HepG2 (cell line): ENCODE measurements around the gene SAMD4A. TPM values are rescaled to one million over a fixed set of nuclear protein-coding genes. Genes with fewer than 3 reads are reported as not detected.

Experiments used
- ATAC-seq: fragments of 200-7000 bp; cut with Tn5 transposase; 3 replicates; pipeline ENCODE4 v1.9.1; 2020; ENCODE audit warnings: mild to moderate bottlenecking, moderate library complexity
- BruUV-seq: library from RNA; stranded (reverse); fragments of 400-500 nt; replicated peaks from 2 replicates; lab custom pipeline; 2021; lab: Mats Ljungman, UMichigan
- CTCF ChIA-PET: fragments of 300-600 bp; formaldehyde crosslinking; extraction: SDS; loops from one replicate; lab custom pipeline; 2021; ENCODE audit warnings: low total read pairs, inconsistent platforms, low intra/inter-chr PET ratio; lab: Yijun Ruan, JAX
- POLR2A ChIA-PET: fragments of 350-600 bp; sonication (Branson Sonifier 250); formaldehyde crosslinking; loops from one replicate; lab custom pipeline; 2020; ENCODE audit warnings: antibody characterized with exemption, inconsistent platforms; lab: Yijun Ruan, JAX
- DNase-seq: peaks from one replicate; pipeline ENCODE4 v3.0.0-alpha.2; 2015; ENCODE audit warnings: low spot score
- FAIRE-seq: peaks from 3 replicates; lab custom pipeline; 2011; peaks lifted over from hg19 to GRCh38; lab: Jason Lieb, UNC
- H2AFZ ChIP-seq: one replicate; pipeline ENCODE4 v1.6.1; 2011; ENCODE audit warnings: low read length, inconsistent platforms
- H3K27ac ChIP-seq: fragments of 300-600 bp; 3 replicates; pipeline ENCODE4 v1.8.0; 2011; ENCODE audit warnings: mixed run types, mild to moderate bottlenecking, mixed read lengths, low read length, inconsistent platforms; ENCODE audit not compliant: insufficient read depth; ENCODE audit errors: extremely low read length
- H3K27me3 ChIP-seq, 2 experiments: fragments of 200-600 bp in 1 of 2; 2 replicates in 1 of 2; 3 replicates in 1 of 2; pipeline versions ENCODE4 v1.6.0 to v1.8.0; 2011; ENCODE audit warnings: low read length in 2 of 2, mild to moderate bottlenecking in 2 of 2, moderate library complexity in 2 of 2, inconsistent platforms in 1 of 2; ENCODE audit not compliant: insufficient read depth in 2 of 2, control insufficient read depth in 1 of 2
- H3K36me3 ChIP-seq, 2 experiments: fragments of 200-600 bp in 1 of 2; replicated peaks in 1 of 2; 2 replicates in 1 of 2; 3 replicates in 1 of 2; pipeline versions ENCODE4 v1.5.1 to v1.8.0; 2011; ENCODE audit warnings: low read length in 2 of 2, inconsistent platforms in 1 of 2; ENCODE audit not compliant: insufficient read depth in 2 of 2, control insufficient read depth in 1 of 2
- H3K4me1 ChIP-seq: 2 replicates; pipeline ENCODE4 v1.5.1; 2012; ENCODE audit warnings: low read length, inconsistent platforms; ENCODE audit not compliant: insufficient read depth
- H3K4me2 ChIP-seq: 2 replicates; pipeline ENCODE4 v1.6.0; 2011; ENCODE audit warnings: low read depth, low read length, inconsistent platforms
- H3K4me3 ChIP-seq, 3 experiments: fragments of 200-600 bp in 1 of 3; sonication (generic), shearing (Covaris generic) in 1 of 3; replicated peaks in 1 of 3; 2 replicates each; pipeline ENCODE4 v1.5.1; 2011 to 2016; ENCODE audit warnings: low read length in 3 of 3, inconsistent platforms in 2 of 3, low read depth in 2 of 3, mild to moderate bottlenecking in 2 of 3, control low read depth in 1 of 3, mixed read lengths in 1 of 3; ENCODE audit not compliant: insufficient read depth in 1 of 3
- H3K79me2 ChIP-seq: one replicate; pipeline ENCODE4 v1.6.1; 2011; ENCODE audit warnings: low read length, inconsistent platforms; ENCODE audit not compliant: insufficient read depth
- H3K9ac ChIP-seq: 2 replicates; pipeline ENCODE4 v1.6.0; 2011; ENCODE audit warnings: mild to moderate bottlenecking, low read depth, low read length, inconsistent platforms; ENCODE audit not compliant: insufficient read depth
- H3K9me3 ChIP-seq: 2 replicates; pipeline ENCODE4 v1.5.1; 2012; ENCODE audit warnings: mild to moderate bottlenecking, low read length
- H4K20me1 ChIP-seq: 2 replicates; pipeline ENCODE4 v1.6.0; 2011; ENCODE audit warnings: inconsistent platforms, mild to moderate bottlenecking, low read length, moderate library complexity; ENCODE audit not compliant: insufficient read depth
- ARNT2 ChIP-seq: sonication (generic); formaldehyde crosslinking; IDR thresholded peaks from 2 replicates; pipeline ENCODE4 v1.8.0; 2022; ENCODE audit warnings: mild to moderate bottlenecking, low read depth, missing genetic modification reagents, moderate library complexity
- HDAC6 ChIP-seq: fragments of 200-600 bp; sonication (generic); IDR thresholded peaks from 2 replicates; pipeline ENCODE4 v1.7.0; 2017; ENCODE audit warnings: mild to moderate bottlenecking, antibody characterized with exemption, low read length, low read depth
- SALL2 ChIP-seq: sonication (generic); formaldehyde crosslinking; IDR thresholded peaks from 2 replicates; pipeline ENCODE4 v1.8.1; 2023; ENCODE audit warnings: mild to moderate bottlenecking, missing genetic modification reagents, inconsistent platforms
- TEAD2 ChIP-seq: sonication (generic); formaldehyde crosslinking; IDR thresholded peaks from 2 replicates; pipeline ENCODE4 v1.9.0; 2021; ENCODE audit warnings: missing genetic modification reagents
- ZNF547 ChIP-seq: sonication (generic); formaldehyde crosslinking; IDR thresholded peaks from 2 replicates; pipeline ENCODE4 v1.5.1; 2020; ENCODE audit warnings: mild to moderate bottlenecking, missing genetic modification reagents
- ZNF577 ChIP-seq: sonication (generic); formaldehyde crosslinking; IDR thresholded peaks from 2 replicates; pipeline ENCODE4 v1.4.0; 2020; ENCODE audit warnings: mild to moderate bottlenecking, low read depth, missing genetic modification reagents, borderline replicate concordance
- WGBS: methylation state at CpG from one replicate; pipeline ENCODE4 v1.1.6; 2017; ENCODE audit warnings: low lambda C conversion rate; 5-methylcytosine and 5-hydroxymethylcytosine counted together
- in situ Hi-C: cut with HindIII; loops from 2 replicates; pipeline ENCODE4 v1.10.0; 2017; ENCODE audit warnings: low pct_unique_long_range_greater_than_20kb; ENCODE audit not compliant: extremely low pct_ligation_motif_present
- intact Hi-C: fragments of 100-400 bp; cut with micrococcal nuclease; formaldehyde crosslinking; loops from one replicate; pipeline ENCODE4 v1.10.0; 2022; ENCODE audit not compliant: unreplicated experiment
- polyA plus RNA-seq, 8 experiments: library from polyadenylated mRNA; depleted of rRNA in 3 of 8; stranded (reverse) in 7 of 8; unstranded in 1 of 8; fragments of >200 nt; fragmentation: Illumina TruSeq in 4 of 8; extraction: Trizol in 4 of 8; gene quantifications; 2 replicates each; pipeline versions ENCODE4 v1.2.1 to v1.2.3, GENCODE V29; 2011 to 2016; ENCODE audit warnings: low read depth in 4 of 8, missing spikeins in 1 of 8, mixed read lengths in 1 of 8; ENCODE audit not compliant: insufficient read depth in 1 of 8
- total RNA-seq, 5 experiments: library from RNA; depleted of rRNA; stranded (reverse); fragments of >200 nt; fragmentation: Illumina TruSeq; extraction: Trizol; gene quantifications; 2 replicates each; pipeline ENCODE4 v1.2.3, GENCODE V29; 2016; ENCODE audit warnings: low read depth in 1 of 5
- TF ChIP-seq, protein P1 (sequence below): sonication (generic); formaldehyde crosslinking; IDR thresholded peaks from 2 replicates; pipeline ENCODE4 v1.4.0; 2020; ENCODE audit warnings: mild to moderate bottlenecking, missing genetic modification reagents
- TF ChIP-seq, protein P2 (sequence below): sonication (generic); formaldehyde crosslinking; IDR thresholded peaks from 2 replicates; pipeline ENCODE4 v1.4.0; 2020; ENCODE audit warnings: missing genetic modification reagents
- TF ChIP-seq, protein P3 (sequence below): sonication (generic); formaldehyde crosslinking; IDR thresholded peaks from 2 replicates; pipeline ENCODE4 v1.9.0; 2021; ENCODE audit warnings: missing genetic modification reagents, borderline replicate concordance

SAMD4A gene
- total and polyA plus RNA-seq, 2 of the 13 experiments (the other 11 are each of a cell fraction or from before 2014, with no cell fraction given) = 11.8 to 13.0 TPM

DNA sequence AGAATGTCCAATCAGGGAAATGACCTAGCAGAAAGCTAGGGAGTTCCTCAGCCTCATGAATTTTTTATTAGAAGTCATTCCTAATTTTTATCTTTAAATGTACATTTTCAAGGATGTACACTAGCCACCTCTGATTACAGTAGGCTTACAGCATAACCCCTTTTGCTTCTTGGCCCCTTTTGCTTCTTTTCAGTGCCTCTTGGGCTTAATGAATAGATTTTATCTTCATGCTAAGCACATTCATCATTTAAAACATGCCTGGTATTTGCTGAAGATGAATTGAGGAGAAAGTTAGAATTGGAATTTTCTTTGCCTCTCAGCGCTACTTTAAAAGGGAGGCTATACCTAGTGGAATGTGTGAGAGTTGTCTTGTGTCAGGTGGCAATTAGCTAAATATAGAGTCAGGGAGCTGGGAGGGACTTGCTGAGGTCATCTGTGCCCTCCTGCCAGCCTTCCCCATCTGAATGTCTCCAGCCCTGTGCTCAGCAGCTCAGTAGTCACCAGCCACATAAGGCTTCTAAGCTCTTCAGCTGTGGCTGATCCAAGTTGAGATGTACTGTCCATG lies 132.1 kb downstream of the SAMD4A start:
- Histone ChIP-seq H3K27me3 (no peaks in the 10 kb centered on the region), H3K4me1 (peaks cover 29% of the 10 kb centered on the region), H2AFZ (no peak overlapping the region), H3K9me3 (no peaks in the 10 kb centered on the region), H3K36me3 (peaks cover 11 to 19% of the 10 kb centered on the region in 2 experiments), H4K20me1 (peaks cover 7% of the 10 kb centered on the region), H3K4me2 (no peak overlapping the region), H3K9ac (no peak overlapping the region), H3K4me3 (no peak overlapping the region), H3K79me2 (peaks cover 6% of the 10 kb centered on the region), H3K27ac (no peak overlapping the region)
- in situ Hi-C loops (no loop called here), intact Hi-C loops (no loop called here)
- no peak for FAIRE-seq
- POLR2A ChIA-PET = no interaction called here
- BruUV-seq = no TSS peak
- DNase-seq = no peak
- no peak for ATAC-seq
- WGBS = 92% methylated on average over 1 of the region's 1 CpG
- CTCF ChIA-PET = no interaction called here
- TF ChIP-seq TEAD2 (CRISPR knock-in tag) = no peak
- no peak for TF ChIP-seq SALL2 (CRISPR knock-in tag)
- no peak for TF ChIP-seq HDAC6
- TF ChIP-seq, protein P1, sequence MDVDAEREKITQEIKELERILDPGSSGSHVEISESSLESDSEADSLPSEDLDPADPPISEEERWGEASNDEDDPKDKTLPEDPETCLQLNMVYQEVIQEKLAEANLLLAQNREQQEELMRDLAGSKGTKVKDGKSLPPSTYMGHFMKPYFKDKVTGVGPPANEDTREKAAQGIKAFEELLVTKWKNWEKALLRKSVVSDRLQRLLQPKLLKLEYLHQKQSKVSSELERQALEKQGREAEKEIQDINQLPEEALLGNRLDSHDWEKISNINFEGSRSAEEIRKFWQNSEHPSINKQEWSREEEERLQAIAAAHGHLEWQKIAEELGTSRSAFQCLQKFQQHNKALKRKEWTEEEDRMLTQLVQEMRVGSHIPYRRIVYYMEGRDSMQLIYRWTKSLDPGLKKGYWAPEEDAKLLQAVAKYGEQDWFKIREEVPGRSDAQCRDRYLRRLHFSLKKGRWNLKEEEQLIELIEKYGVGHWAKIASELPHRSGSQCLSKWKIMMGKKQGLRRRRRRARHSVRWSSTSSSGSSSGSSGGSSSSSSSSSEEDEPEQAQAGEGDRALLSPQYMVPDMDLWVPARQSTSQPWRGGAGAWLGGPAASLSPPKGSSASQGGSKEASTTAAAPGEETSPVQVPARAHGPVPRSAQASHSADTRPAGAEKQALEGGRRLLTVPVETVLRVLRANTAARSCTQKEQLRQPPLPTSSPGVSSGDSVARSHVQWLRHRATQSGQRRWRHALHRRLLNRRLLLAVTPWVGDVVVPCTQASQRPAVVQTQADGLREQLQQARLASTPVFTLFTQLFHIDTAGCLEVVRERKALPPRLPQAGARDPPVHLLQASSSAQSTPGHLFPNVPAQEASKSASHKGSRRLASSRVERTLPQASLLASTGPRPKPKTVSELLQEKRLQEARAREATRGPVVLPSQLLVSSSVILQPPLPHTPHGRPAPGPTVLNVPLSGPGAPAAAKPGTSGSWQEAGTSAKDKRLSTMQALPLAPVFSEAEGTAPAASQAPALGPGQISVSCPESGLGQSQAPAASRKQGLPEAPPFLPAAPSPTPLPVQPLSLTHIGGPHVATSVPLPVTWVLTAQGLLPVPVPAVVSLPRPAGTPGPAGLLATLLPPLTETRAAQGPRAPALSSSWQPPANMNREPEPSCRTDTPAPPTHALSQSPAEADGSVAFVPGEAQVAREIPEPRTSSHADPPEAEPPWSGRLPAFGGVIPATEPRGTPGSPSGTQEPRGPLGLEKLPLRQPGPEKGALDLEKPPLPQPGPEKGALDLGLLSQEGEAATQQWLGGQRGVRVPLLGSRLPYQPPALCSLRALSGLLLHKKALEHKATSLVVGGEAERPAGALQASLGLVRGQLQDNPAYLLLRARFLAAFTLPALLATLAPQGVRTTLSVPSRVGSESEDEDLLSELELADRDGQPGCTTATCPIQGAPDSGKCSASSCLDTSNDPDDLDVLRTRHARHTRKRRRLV (CRISPR knock-in tag) = no peak
- TF ChIP-seq, protein P2, sequence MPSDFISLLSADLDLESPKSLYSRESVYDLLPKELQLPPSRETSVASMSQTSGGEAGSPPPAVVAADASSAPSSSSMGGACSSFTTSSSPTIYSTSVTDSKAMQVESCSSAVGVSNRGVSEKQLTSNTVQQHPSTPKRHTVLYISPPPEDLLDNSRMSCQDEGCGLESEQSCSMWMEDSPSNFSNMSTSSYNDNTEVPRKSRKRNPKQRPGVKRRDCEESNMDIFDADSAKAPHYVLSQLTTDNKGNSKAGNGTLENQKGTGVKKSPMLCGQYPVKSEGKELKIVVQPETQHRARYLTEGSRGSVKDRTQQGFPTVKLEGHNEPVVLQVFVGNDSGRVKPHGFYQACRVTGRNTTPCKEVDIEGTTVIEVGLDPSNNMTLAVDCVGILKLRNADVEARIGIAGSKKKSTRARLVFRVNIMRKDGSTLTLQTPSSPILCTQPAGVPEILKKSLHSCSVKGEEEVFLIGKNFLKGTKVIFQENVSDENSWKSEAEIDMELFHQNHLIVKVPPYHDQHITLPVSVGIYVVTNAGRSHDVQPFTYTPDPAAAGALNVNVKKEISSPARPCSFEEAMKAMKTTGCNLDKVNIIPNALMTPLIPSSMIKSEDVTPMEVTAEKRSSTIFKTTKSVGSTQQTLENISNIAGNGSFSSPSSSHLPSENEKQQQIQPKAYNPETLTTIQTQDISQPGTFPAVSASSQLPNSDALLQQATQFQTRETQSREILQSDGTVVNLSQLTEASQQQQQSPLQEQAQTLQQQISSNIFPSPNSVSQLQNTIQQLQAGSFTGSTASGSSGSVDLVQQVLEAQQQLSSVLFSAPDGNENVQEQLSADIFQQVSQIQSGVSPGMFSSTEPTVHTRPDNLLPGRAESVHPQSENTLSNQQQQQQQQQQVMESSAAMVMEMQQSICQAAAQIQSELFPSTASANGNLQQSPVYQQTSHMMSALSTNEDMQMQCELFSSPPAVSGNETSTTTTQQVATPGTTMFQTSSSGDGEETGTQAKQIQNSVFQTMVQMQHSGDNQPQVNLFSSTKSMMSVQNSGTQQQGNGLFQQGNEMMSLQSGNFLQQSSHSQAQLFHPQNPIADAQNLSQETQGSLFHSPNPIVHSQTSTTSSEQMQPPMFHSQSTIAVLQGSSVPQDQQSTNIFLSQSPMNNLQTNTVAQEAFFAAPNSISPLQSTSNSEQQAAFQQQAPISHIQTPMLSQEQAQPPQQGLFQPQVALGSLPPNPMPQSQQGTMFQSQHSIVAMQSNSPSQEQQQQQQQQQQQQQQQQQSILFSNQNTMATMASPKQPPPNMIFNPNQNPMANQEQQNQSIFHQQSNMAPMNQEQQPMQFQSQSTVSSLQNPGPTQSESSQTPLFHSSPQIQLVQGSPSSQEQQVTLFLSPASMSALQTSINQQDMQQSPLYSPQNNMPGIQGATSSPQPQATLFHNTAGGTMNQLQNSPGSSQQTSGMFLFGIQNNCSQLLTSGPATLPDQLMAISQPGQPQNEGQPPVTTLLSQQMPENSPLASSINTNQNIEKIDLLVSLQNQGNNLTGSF (CRISPR knock-in tag) = no peak
- TF ChIP-seq ZNF547 (CRISPR knock-in tag) = no peak
- no peak for TF ChIP-seq ZNF577 (CRISPR knock-in tag)
- TF ChIP-seq, protein P3, sequence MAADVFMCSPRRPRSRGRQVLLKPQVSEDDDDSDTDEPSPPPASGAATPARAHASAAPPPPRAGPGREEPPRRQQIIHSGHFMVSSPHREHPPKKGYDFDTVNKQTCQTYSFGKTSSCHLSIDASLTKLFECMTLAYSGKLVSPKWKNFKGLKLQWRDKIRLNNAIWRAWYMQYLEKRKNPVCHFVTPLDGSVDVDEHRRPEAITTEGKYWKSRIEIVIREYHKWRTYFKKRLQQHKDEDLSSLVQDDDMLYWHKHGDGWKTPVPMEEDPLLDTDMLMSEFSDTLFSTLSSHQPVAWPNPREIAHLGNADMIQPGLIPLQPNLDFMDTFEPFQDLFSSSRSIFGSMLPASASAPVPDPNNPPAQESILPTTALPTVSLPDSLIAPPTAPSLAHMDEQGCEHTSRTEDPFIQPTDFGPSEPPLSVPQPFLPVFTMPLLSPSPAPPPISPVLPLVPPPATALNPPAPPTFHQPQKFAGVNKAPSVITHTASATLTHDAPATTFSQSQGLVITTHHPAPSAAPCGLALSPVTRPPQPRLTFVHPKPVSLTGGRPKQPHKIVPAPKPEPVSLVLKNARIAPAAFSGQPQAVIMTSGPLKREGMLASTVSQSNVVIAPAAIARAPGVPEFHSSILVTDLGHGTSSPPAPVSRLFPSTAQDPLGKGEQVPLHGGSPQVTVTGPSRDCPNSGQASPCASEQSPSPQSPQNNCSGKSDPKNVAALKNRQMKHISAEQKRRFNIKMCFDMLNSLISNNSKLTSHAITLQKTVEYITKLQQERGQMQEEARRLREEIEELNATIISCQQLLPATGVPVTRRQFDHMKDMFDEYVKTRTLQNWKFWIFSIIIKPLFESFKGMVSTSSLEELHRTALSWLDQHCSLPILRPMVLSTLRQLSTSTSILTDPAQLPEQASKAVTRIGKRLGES (CRISPR knock-in tag) = no peak
- TF ChIP-seq ARNT2 (CRISPR knock-in tag) = no peak
